ENCODE data around the gene U2SURP.

U2SURP gene

GRCh38 chr3:143054011-143054410 is 52.6 kb downstream of the U2SURP start:
- no peaks in the 10 kb centered on the region for H3K9me3 ChIP-seq
- no peak overlapping the region for H3K4me3 ChIP-seq
- DNase-seq, result no peak
- no peaks in the 10 kb centered on the region for H3K27me3 ChIP-seq
- no peaks in the 10 kb centered on the region for H3K4me1 ChIP-seq
- TF ChIP-seq CTCF (IDR thresholded peaks at IDR 0.05), result no peak
- H3K27ac ChIP-seq, result no peak overlapping the region
- H3K36me3 ChIP-seq, result peaks cover 43 to 73% (median 71%) of the 10 kb centered on the region in 3 donors
- intact Hi-C loops (cut with DNase I; ENCODE audit: low total_unique reads), result no loop called here

GRCh38 chr3:143056372-143056771 is 55.0 kb downstream of the U2SURP start:
- H3K36me3 ChIP-seq, result peaks cover 40 to 64% (median 55%) of the 10 kb centered on the region in 3 donors
- TF ChIP-seq CTCF (IDR thresholded peaks at IDR 0.05), result no peak

GRCh38 chr3:143060906-143061305 is 59.5 kb downstream of the U2SURP start:
- Histone ChIP-seq H3K9me3 (no peaks in the 10 kb centered on the region), H3K4me1 (peaks cover 0 to 4% (median 1%) of the 10 kb centered on the region in 4 donors), H3K4me3 (no peak overlapping the region), H3K27ac (no peak overlapping the region), H3K27me3 (no peaks in the 10 kb centered on the region), H3K36me3 (peaks cover 14 to 26% (median 19%) of the 10 kb centered on the region in 3 donors)
- intact Hi-C loops (cut with DNase I; ENCODE audit: low total_unique reads), result no loop called here
- no peak for DNase-seq
- TF ChIP-seq CTCF (IDR thresholded peaks at IDR 0.05), result no peak

More at GRCh38 chr3:143056372-143056771, 55.0 kb downstream of the U2SURP start:
- Histone ChIP-seq H3K4me1 (no peaks in the 10 kb centered on the region), H3K27ac (no peak overlapping the region), H3K4me3 (no peak overlapping the region), H3K27me3 (no peaks in the 10 kb centered on the region), H3K9me3 (no peaks in the 10 kb centered on the region)
- DNase-seq, result no peak
- intact Hi-C loops (cut with DNase I; ENCODE audit: low total_unique reads), result no loop called here

GRCh38 chr3:143063018-143063417 is 61.6 kb downstream of the U2SURP start:
- no peak for TF ChIP-seq CTCF (IDR thresholded peaks at IDR 0.05)
- Histone ChIP-seq H3K4me1 (peaks cover 0 to 17% (median 4%) of the 10 kb centered on the region in 4 donors), H3K27ac (no peak overlapping the region), H3K27me3 (no peaks in the 10 kb centered on the region), H3K36me3 (peaks cover 0 to 19% (median 4%) of the 10 kb centered on the region in 3 donors), H3K4me3 (no peak overlapping the region), H3K9me3 (no peaks in the 10 kb centered on the region)
- no peak for DNase-seq
- intact Hi-C loops (cut with DNase I; ENCODE audit: low total_unique reads), result no loop called here

- no peak for TF ChIP-seq CTCF (IDR thresholded peaks at IDR 0.05)
- Histone ChIP-seq H3K4me3 (no peak overlapping the region), H3K27me3 (no peaks in the 10 kb centered on the region), H3K36me3 (peaks cover 0 to 9% (median 0%) of the 10 kb centered on the region in 3 donors), H3K9me3 (no peaks in the 10 kb centered on the region), H3K27ac (no peak overlapping the region), H3K4me1 (peaks cover 0 to 17% (median 4%) of the 10 kb centered on the region in 4 donors)
- DNase-seq, result no peak
- intact Hi-C loops (cut with DNase I; ENCODE audit: low total_unique reads), result no loop called here
These were observed 63.4 kb downstream of the U2SURP start for GRCh38 chr3:143064777-143065176.

GRCh38 chr3:143065364-143065763 is 64.0 kb downstream of the U2SURP start:
- intact Hi-C loops (cut with DNase I; ENCODE audit: low total_unique reads), result no loop called here
- Histone ChIP-seq H3K27ac (no peak overlapping the region), H3K36me3 (peaks cover 0 to 9% (median 0%) of the 10 kb centered on the region in 3 donors), H3K4me3 (no peak overlapping the region), H3K9me3 (no peaks in the 10 kb centered on the region), H3K4me1 (peaks cover 0 to 17% (median 4%) of the 10 kb centered on the region in 4 donors), H3K27me3 (no peaks in the 10 kb centered on the region)
- TF ChIP-seq CTCF (IDR thresholded peaks at IDR 0.05), result no peak
- DNase-seq, result no peak

Data from tibial artery (tissue), 4 donors.